SK-N-MC (cell line): ENCODE results near the gene GABPB1.

ENCODE experiments used
- EZH2 ChIP-seq: fragments of 200-600 bp; sonication (generic); IDR thresholded peaks from one replicate; pipeline ENCODE4 v1.6.1; 2017; ENCODE audit warnings: antibody characterized with exemption
- FOXP2 ChIP-seq: optimal IDR thresholded peaks from 2 replicates; pipeline ENCODE3; 2011; ENCODE audit warnings: mild to moderate bottlenecking, moderate library complexity; ENCODE audit not compliant: insufficient read depth; ENCODE audit errors: extremely low read length, control extremely low read depth

DNA sequence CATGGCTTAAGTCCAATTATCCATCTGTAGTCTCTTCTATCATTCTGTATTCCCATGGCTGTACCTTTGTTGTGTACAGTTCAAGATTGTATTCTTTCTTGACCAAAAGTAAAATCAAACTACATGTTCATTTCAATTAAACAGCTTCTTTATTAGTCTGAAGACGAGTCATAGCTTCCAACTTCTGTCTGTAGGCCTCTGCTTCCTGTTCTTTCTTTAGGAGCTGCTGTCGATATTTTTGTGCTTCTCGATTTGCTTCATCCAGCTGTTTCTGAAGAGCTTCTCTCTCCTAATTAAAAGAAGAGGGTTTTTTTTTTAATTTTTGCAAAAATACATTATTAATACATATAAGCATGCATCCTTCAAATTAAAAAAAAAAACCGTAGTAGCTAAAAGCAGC is 76.5 kb downstream of the GABPB1 start:
- TF ChIP-seq EZH2 (no peak), FOXP2 (no peak)
